Sigmoid colon (tissue), 7 donors: ENCODE results near the gene PRKCA. TPM values are rescaled to one million over a fixed set of nuclear protein-coding genes. Genes with fewer than 3 reads are reported as not detected.

ENCODE experiments used
- DNase-seq: peaks from one replicate; pipeline ENCODE4 v3.0.0-alpha.2; 2019
- H3K27ac ChIP-seq, 4 donors: fragments of 200-600 bp; sonication (generic); one replicate each; pipeline ENCODE4 v1.5.1; 2016 to 2019; ENCODE audit warnings: mild to moderate bottlenecking in 1 of 4
- H3K27me3 ChIP-seq, 3 donors: fragments of 200-600 bp; sonication (generic); one replicate each; pipeline ENCODE4 v1.5.1; 2019; ENCODE audit warnings: mild to moderate bottlenecking in 1 of 3
- H3K36me3 ChIP-seq, 4 donors: fragments of 200-600 bp; sonication (generic); one replicate each; pipeline ENCODE4 v1.5.1; 2016 to 2019
- H3K4me1 ChIP-seq, 4 donors: fragments of 200-600 bp; sonication (generic); one replicate each; pipeline ENCODE4 v1.5.1; 2017 to 2019
- H3K4me3 ChIP-seq, 4 donors: fragments of 200-600 bp; sonication (generic); one replicate each; pipeline ENCODE4 v1.5.1; 2017 to 2019; ENCODE audit warnings: mild to moderate bottlenecking in 2 of 4, moderate library complexity in 1 of 4
- H3K9me3 ChIP-seq, 4 donors: fragments of 200-600 bp in 3 of 4; sonication (generic) in 3 of 4; one replicate each; pipeline versions ENCODE4 v1.5.1 to v1.6.1; 2013 to 2019
- CTCF ChIP-seq, 4 experiments: fragments of 450-650 bp in 3 of 4; fragments of 200-600 bp in 1 of 4; IDR thresholded peaks; one replicate each; pipeline ENCODE4 v1.5.1; 2016 to 2019; ENCODE audit warnings: antibody characterized with exemption in 4 of 4, mild to moderate bottlenecking in 3 of 4, moderate library complexity in 2 of 4
- EP300 ChIP-seq, 4 donors: sonication (generic); formaldehyde crosslinking; IDR thresholded peaks; one replicate each; pipeline ENCODE4 v1.6.1; 2017; ENCODE audit warnings: antibody characterized with exemption in 4 of 4
- POLR2A ChIP-seq, 2 donors: fragments of 450-650 bp; IDR thresholded peaks; one replicate each; pipeline ENCODE4 v1.6.1; 2016; ENCODE audit warnings: antibody characterized with exemption in 2 of 2, mild to moderate bottlenecking in 2 of 2, moderate library complexity in 2 of 2
- POLR2AphosphoS5 ChIP-seq, 4 donors: sonication (generic); formaldehyde crosslinking; IDR thresholded peaks; one replicate each; pipeline ENCODE4 v1.6.1; 2017; ENCODE audit warnings: antibody characterized with exemption in 4 of 4
- WGBS, 2 donors: extraction: QIAGEN DNeasy Blood & Tissue Kit; methylation state at CpG; one replicate each; pipeline ENCODE4 v1.1.7; 2013; 5-methylcytosine and 5-hydroxymethylcytosine counted together
- intact Hi-C: fragments of 100-400 bp; cut with DNase I; formaldehyde crosslinking; loops from one replicate; pipeline ENCODE4 v1.15.1; 2023
- polyA plus RNA-seq, 3 donors: library from polyadenylated mRNA; stranded (reverse); fragments of 200-250 nt; gene quantifications; one replicate each; pipeline ENCODE4 v1.2.3, GENCODE V29; 2013
- total RNA-seq, 4 donors: library from RNA; depleted of rRNA; stranded (reverse); fragments of >200 nt; gene quantifications; one replicate each; pipeline ENCODE4 v1.1.0, GENCODE V29; 2016
- donor health status: healthy with polysubstance abuse.
- donor health status: Bipolar disorder and iron deficiency.
- donor health status: healthy.

The PRKCA gene
- total and polyA plus RNA-seq, 7 donors = 6.6 to 58.4 (median 42.6) TPM

DNA sequence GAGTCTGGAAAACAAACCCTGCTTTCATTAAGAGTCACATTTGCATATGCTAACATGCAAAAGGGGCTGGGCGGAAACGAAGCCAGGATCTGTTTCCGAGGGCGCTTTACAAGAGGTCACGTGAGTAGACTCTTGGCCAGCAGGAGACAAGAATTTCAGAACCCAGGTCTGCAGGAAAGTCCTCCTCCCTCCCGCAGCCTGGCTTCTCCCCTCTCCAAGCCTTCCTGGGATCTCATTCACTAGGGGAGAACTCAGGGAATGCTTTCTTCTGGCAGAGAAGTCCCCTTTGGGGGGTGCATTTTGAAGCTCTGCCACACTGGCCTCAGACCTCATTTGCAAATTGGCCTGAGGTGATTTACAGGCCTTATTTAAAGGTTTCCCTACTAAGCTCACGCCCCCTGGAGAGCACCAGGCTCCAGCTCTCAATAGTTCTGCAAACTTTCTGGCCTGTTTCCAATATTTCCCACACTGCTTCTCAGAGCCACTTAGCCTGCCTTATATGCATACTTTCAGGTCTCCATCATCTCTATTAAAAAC is 475.3 kb downstream of the PRKCA start:
- no peak for DNase-seq
- H3K4me1 ChIP-seq = no peaks in the 10 kb centered on the region
- no peak overlapping the region for H3K4me3 ChIP-seq
- peaks cover 11 to 35% (median 14%) of the 10 kb centered on the region in 4 donors for H3K36me3 ChIP-seq
- intact Hi-C loops = no loop called here
- 84 to 88% methylated on average over 7 of the region's 7 CpGs for WGBS, 2 donors
- H3K27ac ChIP-seq = no peak overlapping the region
- TF ChIP-seq CTCF (IDR thresholded peaks at IDR 0.05) = no peak
- no peak for TF ChIP-seq EP300 (IDR thresholded peaks at IDR 0.05)
- no peak for TF ChIP-seq POLR2AphosphoS5 (IDR thresholded peaks at IDR 0.05)
- TF ChIP-seq POLR2A (IDR thresholded peaks at IDR 0.05) = no peak
- no peaks in the 10 kb centered on the region for H3K9me3 ChIP-seq
- H3K27me3 ChIP-seq = no peaks in the 10 kb centered on the region

DNA sequence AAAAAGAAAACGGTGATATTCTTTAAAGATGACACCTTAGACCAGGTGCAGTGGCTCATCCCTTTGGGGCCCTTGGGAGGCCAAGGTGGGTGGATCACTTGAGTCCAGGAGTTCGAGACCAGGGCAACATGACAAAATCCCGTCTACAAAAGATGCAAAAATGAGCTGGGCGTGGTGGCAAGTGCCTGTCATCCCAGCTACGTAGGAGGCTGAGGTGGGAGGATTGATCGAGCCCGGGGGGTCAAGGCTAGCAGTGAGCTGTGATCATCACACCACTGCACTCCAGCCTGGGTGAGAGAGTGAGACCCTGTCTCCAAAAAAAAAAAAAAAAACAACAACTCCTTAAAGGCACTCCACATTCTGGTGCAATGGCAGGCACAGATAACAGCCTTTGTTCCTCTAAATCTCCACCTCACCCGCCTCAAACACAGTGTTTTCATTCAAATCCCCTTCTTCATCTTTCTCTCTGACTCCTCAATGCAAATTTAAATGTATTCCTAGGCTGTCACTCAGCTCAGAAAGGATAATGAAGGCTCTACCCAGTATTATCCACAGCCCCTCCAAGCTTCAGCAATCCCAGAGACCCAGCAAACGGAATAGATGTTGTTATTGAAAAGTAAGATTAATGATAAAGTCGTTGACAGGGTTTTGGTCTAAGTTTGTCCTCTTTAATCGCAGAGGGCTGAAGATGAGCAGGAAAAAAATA is 476.3 kb downstream of the PRKCA start:
- peaks cover 11 to 29% (median 14%) of the 10 kb centered on the region in 4 donors for H3K36me3 ChIP-seq
- no peaks in the 10 kb centered on the region for H3K9me3 ChIP-seq
- H3K27me3 ChIP-seq = no peaks in the 10 kb centered on the region
- H3K4me3 ChIP-seq = no peak overlapping the region
- no peak for DNase-seq
- 90 to 91% methylated on average over 11 of the region's 11 CpGs for WGBS, 2 donors
- intact Hi-C loops = no loop called here
- no peak overlapping the region for H3K27ac ChIP-seq
- no peaks in the 10 kb centered on the region for H3K4me1 ChIP-seq
- no peak for TF ChIP-seq EP300 (IDR thresholded peaks at IDR 0.05)
- TF ChIP-seq CTCF (IDR thresholded peaks at IDR 0.05) = no peak
- TF ChIP-seq POLR2A (IDR thresholded peaks at IDR 0.05) = no peak
- no peak for TF ChIP-seq POLR2AphosphoS5 (IDR thresholded peaks at IDR 0.05)

- no peaks in the 10 kb centered on the region for H3K4me1 ChIP-seq
- no peak overlapping the region for H3K27ac ChIP-seq
- intact Hi-C loops = no loop called here
- TF ChIP-seq CTCF (IDR thresholded peaks at IDR 0.05) = no peak
- TF ChIP-seq EP300 (IDR thresholded peaks at IDR 0.05) = no peak
- no peak for TF ChIP-seq POLR2AphosphoS5 (IDR thresholded peaks at IDR 0.05)
- TF ChIP-seq POLR2A (IDR thresholded peaks at IDR 0.05) = no peak
- 65 to 70% methylated on average over 6 of the region's 6 CpGs for WGBS, 2 donors
- no peak for DNase-seq
- H3K36me3 ChIP-seq = peaks cover 7 to 24% (median 9%) of the 10 kb centered on the region in 4 donors
- no peaks in the 10 kb centered on the region for H3K27me3 ChIP-seq
- H3K9me3 ChIP-seq = no peaks in the 10 kb centered on the region
- no peak overlapping the region for H3K4me3 ChIP-seq
Observed at GRCh38 chr17:66779237-66779606, 476.8 kb downstream of the PRKCA start.

DNA sequence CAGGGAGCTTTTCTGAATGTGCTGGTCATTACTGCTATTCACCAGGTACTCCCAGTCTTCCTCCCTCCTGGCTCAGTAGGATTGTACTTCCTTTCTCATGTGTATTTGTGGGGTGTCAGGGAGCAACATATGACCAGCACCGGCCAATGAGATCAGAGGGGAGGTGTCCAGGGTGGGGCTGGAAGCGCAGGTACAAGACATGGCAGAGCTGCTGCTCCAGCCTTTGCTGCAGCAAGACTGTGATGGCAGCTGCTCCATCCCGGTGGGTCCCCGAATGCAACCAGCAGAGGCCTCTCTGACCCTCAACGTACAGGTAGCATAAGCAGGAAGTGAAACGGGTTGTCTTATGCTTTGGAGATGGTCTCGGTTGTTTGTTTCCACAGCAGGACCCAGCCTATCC is 478.7 kb downstream of the PRKCA start:
- TF ChIP-seq EP300 (IDR thresholded peaks at IDR 0.05) (no peak), CTCF (IDR thresholded peaks at IDR 0.05) (no peak), POLR2A (IDR thresholded peaks at IDR 0.05) (no peak), POLR2AphosphoS5 (IDR thresholded peaks at IDR 0.05) (no peak)
- WGBS, 2 donors = 92 to 93% methylated on average over 7 of the region's 7 CpGs

More for the DNA sequence above, 478.7 kb downstream of the PRKCA start:
- Histone ChIP-seq H3K4me3 (no peak overlapping the region), H3K9me3 (no peaks in the 10 kb centered on the region), H3K4me1 (no peaks in the 10 kb centered on the region), H3K27me3 (no peaks in the 10 kb centered on the region), H3K27ac (no peak overlapping the region), H3K36me3 (peaks cover 0 to 17% (median 3%) of the 10 kb centered on the region in 4 donors)
- intact Hi-C loops = no loop called here
- no peak for DNase-seq
